DMS114 treated with DMSO at 0.1 percent for 48 hours (cell line): Measurements from ENCODE around the gene DBET.
"Not testable (repeated sequence)": the region's sequence is repeated elsewhere in the genome, so short reads cannot be mapped to it uniquely, and the experiment has no call there.

Source experiments
- DNase-seq: peaks from one replicate; lab custom pipeline; 2025; ENCODE audit not compliant: unreplicated experiment; lab: John Stamatoyannopoulos, UW

The DBET gene

GRCh38 chr4:190064342-190064741, at the start of gene DBET:
Gene DBET, plus strand, starts transcription at chr4:190064502.
- DNase-seq = not testable (repeated sequence)

GRCh38 chr4:190014771-190015537, 49.3 kb upstream of the DBET start:
- DNase-seq = no peak

- no peak for DNase-seq
Measured at GRCh38 chr4:190015538-190016368, 48.5 kb upstream of the DBET start.

GRCh38 chr4:190016369-190017289, 47.7 kb upstream of the DBET start:
- DNase-seq = no peak

- no peak for DNase-seq
Measured at GRCh38 chr4:190017357-190018200, 46.7 kb upstream of the DBET start.

GRCh38 chr4:190018201-190018920, 45.9 kb upstream of the DBET start:
- no peak for DNase-seq

GRCh38 chr4:190019023-190019858, 45.1 kb upstream of the DBET start:
- no peak for DNase-seq

- DNase-seq = not testable (repeated sequence)
Measured at GRCh38 chr4:190019859-190020463, 44.3 kb upstream of the DBET start.

- DNase-seq = no peak
Measured at GRCh38 chr4:190020790-190021717, 43.2 kb upstream of the DBET start.

GRCh38 chr4:190021973-190022372, 42.3 kb upstream of the DBET start:
- DNase-seq = not testable (repeated sequence)

GRCh38 chr4:190022614-190023281, 41.6 kb upstream of the DBET start:
- DNase-seq = not testable (repeated sequence)

GRCh38 chr4:190027156-190027555, 37.1 kb upstream of the DBET start, which contains the start of gene FRG2:
Gene FRG2, minus strand, starts transcription at chr4:190027256. Its CDS starts 52 bp downstream, at chr4:190027204.
- DNase-seq = not testable (repeated sequence)

- not testable (repeated sequence) for DNase-seq
Measured at GRCh38 chr4:190031264-190031663, 33.0 kb upstream of the DBET start.

GRCh38 chr4:190037704-190038388, 26.5 kb upstream of the DBET start:
- DNase-seq = not testable (repeated sequence)

- not testable (repeated sequence) for DNase-seq
Measured at GRCh38 chr4:190040873-190041272, 23.4 kb upstream of the DBET start.

- not testable (repeated sequence) for DNase-seq
Measured at GRCh38 chr4:190047627-190048026, 16.7 kb upstream of the DBET start.
